Measurements from ENCODE around the gene TMEM40.

Gene TMEM40

DNA sequence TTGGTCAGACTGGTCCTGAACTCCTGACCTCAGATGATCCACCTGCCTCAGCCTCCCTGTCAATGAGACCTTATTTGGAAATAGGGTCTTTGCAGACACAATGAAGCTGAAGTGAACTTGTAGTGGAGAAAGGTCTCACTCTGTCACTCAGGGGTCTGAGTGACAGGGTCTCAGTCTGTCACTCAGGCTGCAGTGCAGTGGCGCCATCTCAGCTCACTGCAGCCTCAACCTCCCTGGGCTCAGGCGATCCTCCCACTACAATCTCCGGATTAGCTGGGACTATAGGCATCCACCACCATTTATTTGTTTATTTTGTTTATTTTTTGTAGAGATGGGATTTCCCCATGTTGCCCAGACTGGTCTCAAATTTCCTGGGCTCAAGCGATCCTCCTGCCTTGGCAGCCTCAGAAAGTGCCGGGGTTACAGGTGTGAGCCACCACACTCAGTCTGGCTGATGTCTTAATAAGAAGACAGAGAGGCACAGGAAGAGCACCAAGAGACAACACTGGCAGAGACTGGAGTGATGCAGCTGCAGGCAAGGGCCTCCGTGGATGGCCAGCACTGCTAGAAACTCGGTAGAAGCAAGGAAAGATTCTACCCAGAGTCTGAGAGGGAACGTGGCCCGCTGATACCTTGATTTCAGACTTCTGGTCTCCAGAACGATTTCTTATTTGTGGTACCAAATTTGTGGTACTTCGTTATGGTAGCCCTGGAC, 68.9 kb downstream of the TMEM40 start:
- Histone ChIP-seq H3K18ac (ENCODE audit: low read depth in 1 of 2, low read length in 2 of 2) (no peak overlapping the region), H2BK12ac (ENCODE audit: low read length in 2 of 2) (no peak overlapping the region), H3K9ac (ENCODE audit: low read length) (no peak overlapping the region), H3K4me2 (ENCODE audit: low read length, poor library complexity, severe bottlenecking) (no peak overlapping the region), H4K8ac (ENCODE audit: low read length) (no peak overlapping the region), H3K9me3 (ENCODE audit: control insufficient read depth, low read length) (no peaks in the 10 kb centered on the region), H2BK15ac (ENCODE audit: low read depth, poor library complexity, severe bottlenecking) (no peak overlapping the region), H3K23ac (ENCODE audit: low read length in 2 of 2) (no peak overlapping the region), H3K4me1 (ENCODE audit: control insufficient read depth, insufficient read depth, low read depth, low read length) (peaks cover 10% of the 10 kb centered on the region), H3K4ac (ENCODE audit: low read depth in 1 of 2, low read length in 2 of 2) (no peak overlapping the region), H2BK5ac (ENCODE audit: low read depth, low read length, poor library complexity, severe bottlenecking) (no peak overlapping the region), H2AFZ (ENCODE audit: low read depth, low read length) (no peak overlapping the region), H3K79me1 (replicated peaks; ENCODE audit: low read length, poor library complexity, severe bottlenecking) (no peaks in the 10 kb centered on the region), H3K27me3 (ENCODE audit: control insufficient read depth in 1 of 2, insufficient read depth in 1 of 2, low read length in 2 of 2) (peaks cover 0 to 15% of the 10 kb centered on the region in 2 experiments), H3K14ac (ENCODE audit: low read length in 2 of 2) (no peak overlapping the region), H2BK120ac (ENCODE audit: low read depth, low read length) (no peak overlapping the region), H3K27ac (ENCODE audit: low read length, poor library complexity, severe bottlenecking) (no peak overlapping the region), H2AK5ac (ENCODE audit: low read length, severe bottlenecking) (no peak overlapping the region), H3K36me3 (ENCODE audit: control insufficient read depth in 1 of 2, insufficient read depth in 2 of 2, low read depth in 1 of 2, low read length in 2 of 2) (no peaks in the 10 kb centered on the region), H3K4me3 (ENCODE audit: insufficient read depth in 1 of 2, low read depth in 1 of 2, low read length in 2 of 2) (no peak overlapping the region), H4K91ac (ENCODE audit: low read length) (no peak overlapping the region)
- DNase-seq, result no peak
- 84% methylated on average over 7 of the region's 11 CpGs for WGBS

DNA sequence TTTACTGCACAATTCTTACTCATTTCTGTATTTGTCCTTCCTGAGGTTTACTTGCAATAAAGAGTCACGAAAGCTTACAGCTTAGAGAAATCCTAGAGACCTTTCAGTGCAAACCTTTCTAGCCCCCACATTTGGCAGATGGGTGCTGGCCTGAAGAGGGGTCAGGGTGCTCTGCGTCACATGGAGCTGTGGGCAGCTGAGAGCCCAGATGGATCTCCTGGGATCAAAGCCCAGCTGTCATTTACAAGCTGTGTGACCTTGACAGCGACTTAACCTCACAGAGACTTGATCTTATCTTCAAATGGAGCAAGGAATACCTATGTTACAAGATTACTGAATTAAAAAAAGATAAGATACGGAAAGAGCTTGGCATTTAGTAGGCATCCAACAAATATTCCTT, 71.1 kb downstream of the TMEM40 start:
- no peak overlapping the region for H2BK12ac ChIP-seq (ENCODE audit: low read length in 2 of 2)
- 76% methylated on average over 4 of the region's 4 CpGs for WGBS
- no peak overlapping the region for H3K4me2 ChIP-seq (ENCODE audit: low read length, poor library complexity, severe bottlenecking)
- no peak overlapping the region for H2BK120ac ChIP-seq (ENCODE audit: low read depth, low read length)
- no peak overlapping the region for H2AFZ ChIP-seq (ENCODE audit: low read depth, low read length)
- H2BK15ac ChIP-seq (ENCODE audit: low read depth, poor library complexity, severe bottlenecking), result no peak overlapping the region
- no peak overlapping the region for H4K91ac ChIP-seq (ENCODE audit: low read length)
- H3K27me3 ChIP-seq (ENCODE audit: control insufficient read depth in 1 of 2, insufficient read depth in 1 of 2, low read length in 2 of 2), result peaks cover 0 to 15% of the 10 kb centered on the region in 2 experiments
- no peak overlapping the region for H3K4ac ChIP-seq (ENCODE audit: low read depth in 1 of 2, low read length in 2 of 2)
- no peaks in the 10 kb centered on the region for H3K9me3 ChIP-seq (ENCODE audit: control insufficient read depth, low read length)
- H2AK5ac ChIP-seq (ENCODE audit: low read length, severe bottlenecking), result no peak overlapping the region
- H3K4me3 ChIP-seq (ENCODE audit: insufficient read depth in 1 of 2, low read depth in 1 of 2, low read length in 2 of 2), result no peak overlapping the region
- H3K9ac ChIP-seq (ENCODE audit: low read length), result no peak overlapping the region
- no peaks in the 10 kb centered on the region for H3K79me1 ChIP-seq (replicated peaks; ENCODE audit: low read length, poor library complexity, severe bottlenecking)
- no peak overlapping the region for H3K18ac ChIP-seq (ENCODE audit: low read depth in 1 of 2, low read length in 2 of 2)
- no peak overlapping the region for H3K27ac ChIP-seq (ENCODE audit: low read length, poor library complexity, severe bottlenecking)
- no peak overlapping the region for H4K8ac ChIP-seq (ENCODE audit: low read length)
- no peak overlapping the region for H3K23ac ChIP-seq (ENCODE audit: low read length in 2 of 2)
- no peak overlapping the region for H2BK5ac ChIP-seq (ENCODE audit: low read depth, low read length, poor library complexity, severe bottlenecking)
- peaks cover 2% of the 10 kb centered on the region for H3K4me1 ChIP-seq (ENCODE audit: control insufficient read depth, insufficient read depth, low read depth, low read length)
- no peak for DNase-seq
- H3K36me3 ChIP-seq (ENCODE audit: control insufficient read depth in 1 of 2, insufficient read depth in 2 of 2, low read depth in 1 of 2, low read length in 2 of 2), result no peaks in the 10 kb centered on the region
- H3K14ac ChIP-seq (ENCODE audit: low read length in 2 of 2), result no peak overlapping the region

GRCh38 chr3:12686096-12686495, 73.0 kb downstream of the TMEM40 start:
- Histone ChIP-seq H3K27ac (ENCODE audit: low read length, poor library complexity, severe bottlenecking) (no peak overlapping the region), H3K36me3 (ENCODE audit: control insufficient read depth in 1 of 2, insufficient read depth in 2 of 2, low read depth in 1 of 2, low read length in 2 of 2) (no peaks in the 10 kb centered on the region), H2BK5ac (ENCODE audit: low read depth, low read length, poor library complexity, severe bottlenecking) (no peak overlapping the region), H3K27me3 (ENCODE audit: control insufficient read depth in 1 of 2, insufficient read depth in 1 of 2, low read length in 2 of 2) (peaks cover 0 to 15% of the 10 kb centered on the region in 2 experiments), H4K91ac (ENCODE audit: low read length) (no peak overlapping the region), H3K23ac (ENCODE audit: low read length in 2 of 2) (no peak overlapping the region), H2BK12ac (ENCODE audit: low read length in 2 of 2) (no peak overlapping the region), H2AFZ (ENCODE audit: low read depth, low read length) (no peak overlapping the region), H4K8ac (ENCODE audit: low read length) (no peak overlapping the region), H3K4me1 (ENCODE audit: control insufficient read depth, insufficient read depth, low read depth, low read length) (peaks cover 2% of the 10 kb centered on the region), H3K14ac (ENCODE audit: low read length in 2 of 2) (no peak overlapping the region), H2AK5ac (ENCODE audit: low read length, severe bottlenecking) (no peak overlapping the region), H3K18ac (ENCODE audit: low read depth in 1 of 2, low read length in 2 of 2) (no peak overlapping the region), H3K4me2 (ENCODE audit: low read length, poor library complexity, severe bottlenecking) (no peak overlapping the region), H3K4me3 (ENCODE audit: insufficient read depth in 1 of 2, low read depth in 1 of 2, low read length in 2 of 2) (no peak overlapping the region), H3K79me1 (replicated peaks; ENCODE audit: low read length, poor library complexity, severe bottlenecking) (no peaks in the 10 kb centered on the region), H2BK120ac (ENCODE audit: low read depth, low read length) (no peak overlapping the region), H2BK15ac (ENCODE audit: low read depth, poor library complexity, severe bottlenecking) (no peak overlapping the region), H3K4ac (ENCODE audit: low read depth in 1 of 2, low read length in 2 of 2) (no peak overlapping the region), H3K9ac (ENCODE audit: low read length) (no peak overlapping the region), H3K9me3 (ENCODE audit: control insufficient read depth, low read length) (no peaks in the 10 kb centered on the region)
- DNase-seq, result no peak
- 90% methylated on average over 3 of the region's 3 CpGs for WGBS
